IPS-20b (cell line): ENCODE results near the gene C1QTNF6.

Source experiments
- H3K27ac ChIP-seq: one replicate; pipeline ENCODE4 v1.5.1; 2013; ENCODE audit warnings: low read length
- H3K27me3 ChIP-seq: 2 replicates; pipeline ENCODE4 v1.6.1; 2013; ENCODE audit warnings: mild to moderate bottlenecking, low read length, inconsistent platforms; ENCODE audit not compliant: insufficient read depth
- H3K36me3 ChIP-seq: 2 replicates; pipeline ENCODE4 v1.6.1; 2013; ENCODE audit warnings: low read depth, mild to moderate bottlenecking, inconsistent platforms, low read length, moderate library complexity; ENCODE audit not compliant: insufficient read depth
- H3K4me1 ChIP-seq: 2 replicates; pipeline ENCODE4 v1.6.1; 2013; ENCODE audit warnings: mild to moderate bottlenecking, control low read depth, inconsistent platforms, low read length, moderate library complexity; ENCODE audit not compliant: insufficient read depth
- H3K4me3 ChIP-seq: 2 replicates; pipeline ENCODE4 v1.5.1; 2013; ENCODE audit warnings: mild to moderate bottlenecking, low read length, inconsistent platforms
- H3K9ac ChIP-seq: 2 replicates; pipeline ENCODE4 v1.6.1; 2013; ENCODE audit warnings: low read depth, mild to moderate bottlenecking, inconsistent platforms, low read length, moderate library complexity
- H3K9me3 ChIP-seq: 2 replicates; pipeline ENCODE4 v1.6.1; 2013; ENCODE audit warnings: mild to moderate bottlenecking, low read depth, low read length, inconsistent platforms; ENCODE audit not compliant: insufficient read depth

C1QTNF6 gene

DNA sequence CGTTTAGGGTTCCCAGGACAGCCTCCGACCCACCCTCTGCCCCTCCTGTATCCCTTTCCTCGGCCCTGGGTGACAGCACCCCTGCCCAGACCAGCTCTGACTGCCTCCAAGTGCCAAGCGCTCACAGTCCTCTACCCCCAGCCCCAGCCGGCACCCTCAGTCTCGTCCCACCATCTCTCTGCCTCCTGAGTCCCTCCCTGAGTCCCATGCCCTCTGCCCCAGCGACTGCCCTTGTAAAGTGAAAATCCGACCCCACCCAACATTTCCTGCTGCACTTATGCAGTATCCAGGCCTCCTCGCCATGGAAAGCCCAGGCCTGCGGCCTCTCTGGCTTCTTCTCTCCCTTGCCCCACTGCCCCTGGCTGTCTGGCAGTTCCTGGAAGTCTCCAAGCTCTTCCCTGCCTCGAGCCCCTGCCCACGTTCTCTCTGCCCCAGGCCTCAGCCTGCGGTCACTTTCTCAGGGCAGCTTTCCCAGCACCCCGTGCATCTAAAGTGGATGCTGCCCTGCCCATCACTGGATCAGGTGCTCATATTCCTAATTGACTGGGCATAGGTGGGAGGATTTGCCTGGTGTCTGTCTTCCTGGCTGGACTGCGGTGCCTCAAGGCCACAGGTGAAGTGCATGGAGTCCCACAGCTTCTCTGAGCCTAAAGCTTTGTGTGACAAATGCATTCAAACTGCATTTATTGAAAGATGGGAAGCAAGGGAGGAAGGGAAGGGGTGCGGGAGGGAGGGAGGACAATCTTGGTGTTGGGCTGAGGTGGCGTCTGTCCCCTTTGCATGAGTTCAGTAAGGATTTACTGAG lies 20.7 kb downstream of the C1QTNF6 start:
- peaks cover 7% of the 10 kb centered on the region; the same call in 1 of the 2 replicates for H3K27me3 ChIP-seq
- 0 out of 2 replicates have a peak, but pooled peaks cover under 1% of the 10 kb centered on the region for H3K4me1 ChIP-seq
- H3K9me3 ChIP-seq: no peaks in the 10 kb centered on the region
- H3K4me3 ChIP-seq: no peak overlapping the region
- no peak overlapping the region for H3K27ac ChIP-seq
- H3K9ac ChIP-seq: no peak overlapping the region
- no peaks in the 10 kb centered on the region for H3K36me3 ChIP-seq

DNA sequence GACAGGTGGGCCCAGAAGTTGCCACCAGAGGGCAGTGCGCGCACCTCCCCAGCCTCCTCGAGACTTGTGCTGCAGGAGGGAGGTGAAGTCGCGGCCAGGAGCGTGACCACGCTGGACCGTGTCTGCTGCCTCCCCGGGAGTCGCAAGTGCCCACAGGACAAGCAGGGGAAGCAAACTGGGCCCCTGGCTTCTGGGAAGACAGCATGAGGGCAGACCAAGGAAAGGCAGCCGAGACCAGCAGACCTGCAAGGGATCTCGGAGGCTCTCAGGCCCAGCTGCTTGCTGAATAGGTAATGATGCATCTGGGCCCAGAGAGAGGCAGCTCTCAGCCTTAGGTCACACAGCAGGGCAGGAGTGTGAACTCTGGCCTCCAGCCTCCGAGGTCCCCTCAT lies 21.4 kb downstream of the C1QTNF6 start:
- peaks cover 7% of the 10 kb centered on the region; the same call in 1 of the 2 replicates for H3K27me3 ChIP-seq
- H3K27ac ChIP-seq: no peak overlapping the region
- no peak overlapping the region for H3K9ac ChIP-seq
- H3K4me3 ChIP-seq: no peak overlapping the region
- H3K4me1 ChIP-seq: no peaks in the 10 kb centered on the region
- H3K9me3 ChIP-seq: peaks cover under 1% of the 10 kb centered on the region; the same call in 1 of the 2 replicates
- no peaks in the 10 kb centered on the region for H3K36me3 ChIP-seq

DNA sequence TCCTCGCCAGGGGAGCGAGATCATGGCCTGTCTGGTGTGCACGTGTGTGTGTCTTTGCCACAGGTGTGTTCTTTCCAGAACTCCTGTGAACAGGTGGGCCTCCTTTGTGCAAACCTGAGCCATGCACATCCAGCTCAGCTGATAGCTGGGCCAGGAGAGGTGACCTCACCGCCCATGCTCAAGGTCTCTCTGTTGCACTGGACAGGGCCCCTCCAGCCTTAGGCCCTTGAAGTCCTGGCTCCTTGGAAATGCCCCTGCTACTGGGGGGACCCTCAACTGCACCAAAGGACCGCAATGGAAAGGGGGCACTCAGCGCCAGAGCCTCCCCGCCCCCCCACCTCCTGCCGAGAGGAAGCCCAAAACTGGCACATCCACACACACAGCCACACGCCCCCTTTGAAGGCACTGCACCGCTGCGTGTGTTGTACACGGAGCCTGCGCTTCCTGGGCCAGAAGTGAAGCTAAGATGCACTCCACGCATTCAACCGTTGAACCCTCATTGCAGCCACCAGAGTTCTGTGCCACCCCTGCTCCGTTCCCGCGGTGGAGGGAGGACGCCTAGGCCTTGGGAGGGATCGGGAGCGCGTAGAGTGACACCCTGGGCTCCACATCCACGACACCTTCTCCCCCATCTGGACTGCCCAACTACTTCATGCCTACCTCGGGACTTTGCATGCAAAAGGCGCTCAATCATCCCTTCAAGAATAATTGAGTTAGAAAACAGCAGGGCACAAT lies 21.9 kb downstream of the C1QTNF6 start:
- Histone ChIP-seq H3K9ac (no peak overlapping the region), H3K4me3 (no peak overlapping the region), H3K36me3 (no peaks in the 10 kb centered on the region), H3K4me1 (no peaks in the 10 kb centered on the region), H3K27me3 (peaks cover 7% of the 10 kb centered on the region; the same call in 1 of the 2 replicates), H3K9me3 (peaks cover 6% of the 10 kb centered on the region), H3K27ac (no peak overlapping the region)

DNA sequence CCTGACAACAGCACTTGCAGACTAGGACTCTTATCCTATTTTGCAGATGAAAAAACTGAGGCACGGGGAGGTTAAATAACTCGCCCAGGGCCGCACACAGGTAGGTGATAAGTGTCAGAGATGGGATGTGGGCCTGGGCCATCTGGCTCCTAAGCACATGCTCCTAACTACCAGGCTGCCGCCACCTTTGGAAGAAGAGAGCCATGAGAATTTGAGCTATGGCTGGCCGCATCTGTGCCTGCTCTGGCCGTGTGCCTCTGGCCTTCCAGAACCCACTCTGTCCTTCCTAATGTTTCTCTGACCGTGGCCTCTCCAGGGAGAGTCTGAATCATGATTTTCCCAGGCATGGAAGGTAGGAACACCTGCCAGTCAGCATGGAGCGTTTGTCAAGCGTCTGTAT lies 23.0 kb downstream of the C1QTNF6 start:
- no peak overlapping the region for H3K9ac ChIP-seq
- H3K36me3 ChIP-seq: no peaks in the 10 kb centered on the region
- peaks cover 6% of the 10 kb centered on the region for H3K9me3 ChIP-seq
- peaks cover 7% of the 10 kb centered on the region; the same call in 1 of the 2 replicates for H3K27me3 ChIP-seq
- no peak overlapping the region for H3K27ac ChIP-seq
- H3K4me3 ChIP-seq: no peak overlapping the region
- H3K4me1 ChIP-seq: no peaks in the 10 kb centered on the region

DNA sequence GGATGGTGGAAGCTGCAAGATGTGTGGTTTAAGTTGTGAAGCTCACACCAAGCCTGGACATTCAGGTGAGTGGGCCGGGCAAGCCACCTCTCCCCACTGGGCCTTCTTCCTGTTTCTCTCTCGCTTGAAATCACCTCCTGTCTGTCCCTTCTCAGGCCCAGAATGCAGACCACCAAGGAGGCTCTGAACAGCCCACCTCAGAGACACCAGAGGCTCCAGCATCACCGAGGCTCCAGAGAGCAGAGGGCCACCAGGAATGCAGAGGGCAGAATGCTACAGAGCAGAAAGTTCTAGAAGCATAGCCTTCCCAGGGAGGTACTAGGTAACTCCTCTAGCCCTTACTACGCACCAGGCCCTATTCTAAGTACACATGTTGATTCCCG lies 23.6 kb downstream of the C1QTNF6 start:
- Histone ChIP-seq H3K9me3 (peaks cover 6% of the 10 kb centered on the region), H3K36me3 (no peaks in the 10 kb centered on the region), H3K4me3 (no peak overlapping the region), H3K27me3 (peaks cover 7% of the 10 kb centered on the region; the same call in 1 of the 2 replicates), H3K27ac (no peak overlapping the region), H3K9ac (no peak overlapping the region), H3K4me1 (no peaks in the 10 kb centered on the region)

DNA sequence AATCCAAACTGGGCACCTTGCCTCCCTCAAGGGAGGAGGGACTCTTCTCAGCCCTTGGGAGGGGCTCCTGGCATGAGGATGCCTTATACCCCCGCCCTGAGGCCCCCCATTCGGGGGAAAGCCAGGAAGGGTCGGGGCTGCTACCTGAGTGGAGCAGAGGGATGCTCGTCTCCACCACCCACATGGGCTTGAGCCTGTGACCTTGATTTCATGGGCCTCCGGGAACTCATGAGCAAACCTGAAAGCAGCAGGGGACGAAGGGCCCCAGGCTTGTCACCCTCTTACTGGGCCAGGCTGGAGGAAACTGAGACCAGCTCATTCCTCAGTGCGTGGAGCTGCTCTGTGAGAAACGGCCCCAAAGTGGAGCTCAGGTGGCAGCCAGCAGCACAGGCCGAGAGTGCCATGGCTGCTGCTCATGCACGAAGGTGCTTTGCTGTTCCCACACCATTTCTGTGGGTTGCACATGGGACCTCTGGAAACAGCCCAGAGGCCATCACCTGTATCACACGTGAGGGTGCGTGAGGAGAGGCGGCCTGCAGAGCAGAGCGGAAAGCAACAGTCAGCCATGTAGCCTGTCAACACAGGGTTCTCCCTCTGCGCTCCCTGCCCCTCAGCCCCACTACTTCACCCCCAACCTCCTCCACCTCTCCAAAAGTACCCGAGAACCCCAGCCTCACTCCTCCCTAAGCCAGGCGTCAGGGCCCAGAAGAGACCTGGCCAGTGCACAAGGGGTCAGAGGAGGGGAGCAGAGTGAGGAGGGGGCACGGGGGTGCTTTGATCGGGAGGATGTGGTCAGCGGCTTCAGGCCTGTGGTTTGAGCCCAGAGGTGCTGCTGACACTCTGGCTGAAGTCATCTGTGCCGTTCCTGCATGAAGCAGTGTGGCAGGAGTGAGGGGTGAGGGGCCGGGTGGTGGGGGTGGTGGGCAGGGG lies 24.2 kb downstream of the C1QTNF6 start:
- H3K4me3 ChIP-seq: no peak overlapping the region
- no peak overlapping the region for H3K9ac ChIP-seq
- H3K36me3 ChIP-seq: no peaks in the 10 kb centered on the region
- H3K9me3 ChIP-seq: peaks cover 6% of the 10 kb centered on the region
- no peaks in the 10 kb centered on the region for H3K4me1 ChIP-seq
- H3K27ac ChIP-seq: no peak overlapping the region
- peaks cover 7% of the 10 kb centered on the region; the same call in 1 of the 2 replicates for H3K27me3 ChIP-seq

DNA sequence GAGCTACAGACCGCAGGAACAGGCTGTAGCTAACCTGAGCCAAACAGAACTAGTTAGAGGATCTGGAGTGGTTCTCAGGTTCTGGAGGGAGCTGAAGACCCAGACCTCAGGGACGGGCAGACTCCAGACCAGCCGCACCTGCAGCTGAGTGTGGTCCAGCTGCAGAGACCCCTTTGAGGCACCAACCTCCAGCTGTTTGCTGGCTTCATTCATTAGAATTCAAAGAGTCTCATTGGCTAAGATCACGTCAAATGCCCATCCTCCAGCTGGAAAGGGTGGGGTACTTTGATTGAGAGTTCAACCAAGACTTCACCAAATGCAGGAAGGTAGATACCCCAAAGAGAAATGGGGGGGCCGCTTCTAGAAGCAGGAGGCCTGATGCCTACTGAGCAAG lies 25.0 kb downstream of the C1QTNF6 start:
- no peak overlapping the region for H3K9ac ChIP-seq
- H3K36me3 ChIP-seq: no peaks in the 10 kb centered on the region
- no peak overlapping the region for H3K4me3 ChIP-seq
- peaks cover 6% of the 10 kb centered on the region for H3K9me3 ChIP-seq
- no peak overlapping the region for H3K27ac ChIP-seq
- peaks cover 7% of the 10 kb centered on the region; the same call in 1 of the 2 replicates for H3K27me3 ChIP-seq
- no peaks in the 10 kb centered on the region for H3K4me1 ChIP-seq

DNA sequence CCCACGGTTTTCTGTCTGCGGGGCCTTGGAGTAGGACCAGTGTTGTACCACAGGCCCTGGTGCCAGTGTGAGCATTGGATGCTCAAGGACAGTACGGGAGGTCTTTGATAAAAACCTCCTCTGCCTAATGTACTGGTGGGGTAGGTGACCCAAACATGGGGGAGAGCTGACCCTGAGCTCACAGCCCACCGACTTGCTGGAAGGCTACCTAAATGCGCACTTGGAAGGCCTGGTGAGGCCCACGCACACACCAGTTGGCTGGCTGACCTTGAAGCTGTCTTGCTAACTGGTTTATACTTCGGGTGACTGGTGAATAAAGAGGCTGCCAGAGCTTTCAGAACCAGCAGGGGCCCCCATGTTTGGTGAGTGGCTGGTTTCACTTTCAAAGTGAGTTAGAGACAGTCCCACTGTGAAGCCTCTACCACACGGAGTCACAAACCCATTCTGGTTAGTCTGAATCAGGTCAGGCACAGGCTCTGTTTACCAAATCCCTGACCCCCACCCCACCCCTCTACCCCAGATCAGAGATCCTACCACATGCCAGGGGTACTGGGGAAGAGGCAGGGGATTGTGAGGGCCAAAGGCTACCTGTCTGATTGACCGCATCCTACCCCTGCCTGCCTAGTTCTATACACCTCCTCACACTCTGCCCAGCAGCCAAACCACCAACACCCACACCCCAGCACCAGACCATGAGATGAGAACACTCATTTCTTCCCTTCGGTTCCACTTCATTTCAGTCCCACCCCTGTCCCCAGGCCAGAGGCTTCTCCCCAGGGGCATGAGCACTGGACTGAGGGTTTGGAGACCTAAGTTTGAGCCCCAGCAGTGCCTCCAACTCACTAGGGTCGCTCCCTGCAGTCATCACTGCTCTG lies 25.6 kb downstream of the C1QTNF6 start:
- no peak overlapping the region for H3K9ac ChIP-seq
- H3K4me3 ChIP-seq: no peak overlapping the region
- H3K27me3 ChIP-seq: peaks cover 7% of the 10 kb centered on the region; the same call in 1 of the 2 replicates
- no peaks in the 10 kb centered on the region for H3K36me3 ChIP-seq
- H3K9me3 ChIP-seq: peaks cover 6% of the 10 kb centered on the region
- no peak overlapping the region for H3K27ac ChIP-seq
- H3K4me1 ChIP-seq: no peaks in the 10 kb centered on the region

DNA sequence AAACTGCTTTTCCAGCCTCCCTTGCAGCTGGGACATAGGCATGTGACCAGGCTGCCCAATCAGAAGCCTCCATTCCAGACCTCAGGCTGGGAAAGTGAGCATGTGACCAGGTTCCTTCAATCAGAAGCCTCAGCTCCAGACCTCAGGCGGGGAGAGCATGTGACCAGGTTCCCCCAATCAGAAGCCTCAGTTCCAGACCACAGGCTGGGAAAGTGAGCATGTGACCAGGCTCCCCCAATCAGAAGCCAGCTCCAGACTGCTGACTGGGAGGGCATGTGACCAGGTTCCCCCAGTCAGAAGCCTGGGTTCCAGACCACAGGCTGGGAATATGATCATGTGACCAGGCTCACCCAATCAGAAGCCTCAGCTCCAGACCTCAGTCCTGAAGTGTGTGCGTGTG lies 26.6 kb downstream of the C1QTNF6 start:
- Histone ChIP-seq H3K27me3 (no peaks in the 10 kb centered on the region), H3K4me1 (no peaks in the 10 kb centered on the region), H3K9me3 (peaks cover 6% of the 10 kb centered on the region), H3K36me3 (no peaks in the 10 kb centered on the region), H3K9ac (no peak overlapping the region), H3K4me3 (no peak overlapping the region), H3K27ac (no peak overlapping the region)

DNA sequence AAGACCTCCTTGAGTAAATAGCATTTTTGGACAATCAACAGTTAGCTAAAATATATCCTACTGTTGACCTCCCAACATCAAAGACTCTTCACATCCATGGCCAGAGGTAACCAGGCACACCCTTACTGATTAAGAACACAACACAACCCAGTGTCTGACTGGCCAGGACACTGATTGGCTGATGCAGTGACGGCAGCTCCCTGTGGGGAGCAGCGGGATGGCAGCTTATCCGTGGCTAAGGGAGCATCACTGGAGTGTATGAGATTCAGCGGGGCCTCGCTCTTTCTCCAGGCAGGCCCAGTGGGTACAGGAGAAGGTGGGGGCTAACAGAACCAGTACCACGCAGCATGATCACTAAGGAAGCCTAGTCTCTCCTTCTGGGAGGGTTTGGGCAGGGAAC lies 28.0 kb downstream of the C1QTNF6 start:
- H3K4me3 ChIP-seq: no peak overlapping the region
- H3K36me3 ChIP-seq: no peaks in the 10 kb centered on the region
- H3K9ac ChIP-seq: no peak overlapping the region
- no peak overlapping the region for H3K27ac ChIP-seq
- H3K27me3 ChIP-seq: no peaks in the 10 kb centered on the region
- peaks cover 6% of the 10 kb centered on the region for H3K9me3 ChIP-seq
- H3K4me1 ChIP-seq: no peaks in the 10 kb centered on the region

DNA sequence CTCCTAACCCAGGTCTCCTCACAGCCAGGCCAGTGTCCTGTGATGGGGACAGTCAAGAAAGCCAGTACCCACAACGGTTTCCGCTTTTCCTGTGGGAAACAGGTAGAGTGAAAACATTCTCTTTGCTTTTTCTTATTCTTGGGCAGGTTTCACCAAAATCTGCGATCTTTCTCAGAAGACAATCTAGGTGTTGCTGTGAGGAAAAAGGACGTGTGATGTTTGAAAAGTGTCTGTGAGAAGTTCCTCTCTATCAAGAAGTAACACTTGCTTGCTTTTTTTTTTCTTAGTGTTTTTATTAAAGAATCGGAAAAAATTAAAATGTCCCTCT lies 29.1 kb downstream of the C1QTNF6 start:
- H3K36me3 ChIP-seq: no peaks in the 10 kb centered on the region

More for the DNA sequence above, 29.1 kb downstream of the C1QTNF6 start:
- H3K27me3 ChIP-seq: no peaks in the 10 kb centered on the region
- no peaks in the 10 kb centered on the region for H3K4me1 ChIP-seq
- H3K27ac ChIP-seq: no peak overlapping the region
- no peak overlapping the region for H3K4me3 ChIP-seq
- H3K9ac ChIP-seq: no peak overlapping the region
- H3K9me3 ChIP-seq: peaks cover 6% of the 10 kb centered on the region
